Renal pelvis (tissue), 12 donors: Measurements from ENCODE around the gene NTNG2. TPM values are rescaled to one million over a fixed set of nuclear protein-coding genes. Genes with fewer than 3 reads are reported as not detected.
"Not testable (repeated sequence)": the region's sequence is repeated elsewhere in the genome, so short reads cannot be mapped to it uniquely, and the experiment has no call there.

Experiments
- DNase-seq: peaks from one replicate; pipeline ENCODE4 v3.0.0-alpha.2; 2013
- long read RNA-seq, 16 experiments: transcript quantifications; one replicate each; lab custom pipeline, GENCODE V29; 2026
- polyA plus RNA-seq, 3 donors: library from polyadenylated mRNA; unstranded; fragments of 120-200 nt; gene quantifications; one replicate each; pipeline ENCODE4 v1.2.1, GENCODE V29; 2013; ENCODE audit not compliant: insufficient read length in 3 of 3

The NTNG2 gene, protein sequence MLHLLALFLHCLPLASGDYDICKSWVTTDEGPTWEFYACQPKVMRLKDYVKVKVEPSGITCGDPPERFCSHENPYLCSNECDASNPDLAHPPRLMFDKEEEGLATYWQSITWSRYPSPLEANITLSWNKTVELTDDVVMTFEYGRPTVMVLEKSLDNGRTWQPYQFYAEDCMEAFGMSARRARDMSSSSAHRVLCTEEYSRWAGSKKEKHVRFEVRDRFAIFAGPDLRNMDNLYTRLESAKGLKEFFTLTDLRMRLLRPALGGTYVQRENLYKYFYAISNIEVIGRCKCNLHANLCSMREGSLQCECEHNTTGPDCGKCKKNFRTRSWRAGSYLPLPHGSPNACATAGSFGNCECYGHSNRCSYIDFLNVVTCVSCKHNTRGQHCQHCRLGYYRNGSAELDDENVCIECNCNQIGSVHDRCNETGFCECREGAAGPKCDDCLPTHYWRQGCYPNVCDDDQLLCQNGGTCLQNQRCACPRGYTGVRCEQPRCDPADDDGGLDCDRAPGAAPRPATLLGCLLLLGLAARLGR
- polyA plus RNA-seq = under 1 TPM; 0.34 to 0.74 (median 0.41) TPM
- long read RNA-seq, donor 1, partial matches to known transcripts = 0 of 1 reads
- long read RNA-seq, donor 1, other reads (novel, unspliced or antisense) = 0 of 1 reads
- long read RNA-seq, donor 2 = 0 reads
- long read RNA-seq, donor 3 = 0 reads
- long read RNA-seq, donor 4, partial matches to known transcripts = 0 of 1 reads
- long read RNA-seq, donor 4, other reads (novel, unspliced or antisense) = 0 of 1 reads
- long read RNA-seq, donor 5 = 0 reads
- long read RNA-seq, donor 6 = 0 reads
- long read RNA-seq, donor 7 = 0 reads
- long read RNA-seq, donor 8 = 0 reads
- long read RNA-seq, donor 9, partial matches to known transcripts = 0 of 1 reads
- long read RNA-seq, donor 9, other reads (novel, unspliced or antisense) = 0 of 1 reads
- long read RNA-seq, donor 10 = 0 reads
- long read RNA-seq, donor 11 = 0 reads
- long read RNA-seq, donor 12, partial matches to known transcripts = 0 of 1 reads
- long read RNA-seq, donor 12, other reads (novel, unspliced or antisense) = 0 of 1 reads
- long read RNA-seq, donor 13 = 0 reads
- long read RNA-seq, donor 14 = 0 reads
- long read RNA-seq, donor 15 = 0 reads
- long read RNA-seq, donor 16, partial matches to known transcripts = 0 of 1 reads
- long read RNA-seq, donor 16, other reads (novel, unspliced or antisense) = 0 of 1 reads

- DNase-seq = no peak
Measured at GRCh38 chr9:132161743-132162184, at the start of gene NTNG2. NTNG2 (plus strand) TSS chr9:132162058; CDS start chr9:132166832, 4,774 bp downstream.

DNA sequence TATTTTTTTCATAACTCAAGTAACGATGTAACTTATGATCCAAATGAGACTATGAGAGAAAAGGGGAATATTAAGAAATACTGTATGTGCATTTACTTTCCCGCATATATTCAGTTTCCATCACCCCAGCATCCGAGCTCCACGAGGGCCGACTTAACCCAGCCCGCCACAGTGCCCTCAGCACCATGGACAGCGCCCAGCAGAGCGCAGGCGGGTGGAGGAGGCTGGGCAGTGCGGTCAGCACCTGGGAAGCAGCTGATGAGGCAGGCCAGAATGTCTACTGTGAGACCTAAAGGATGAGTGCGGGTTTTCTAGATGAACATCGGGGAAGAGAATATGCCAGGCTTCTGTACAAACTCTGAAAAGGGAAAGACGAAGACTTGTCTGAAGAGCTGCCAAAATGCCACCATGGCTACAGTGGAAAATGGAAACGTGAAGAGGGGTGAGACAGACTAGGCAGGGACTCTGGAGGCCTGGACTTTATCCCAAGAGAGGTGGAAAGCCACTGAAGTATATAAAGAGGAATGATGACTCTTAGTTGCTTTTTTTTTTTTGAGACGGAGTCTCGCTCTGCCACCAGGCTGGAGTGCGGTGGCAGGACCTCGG is 47.7 kb upstream of the NTNG2 start:
- peak; percentile 80 for DNase-seq

- DNase-seq = no peak
Measured at GRCh38 chr9:132116583-132116982, 45.3 kb upstream of the NTNG2 start.

DNA sequence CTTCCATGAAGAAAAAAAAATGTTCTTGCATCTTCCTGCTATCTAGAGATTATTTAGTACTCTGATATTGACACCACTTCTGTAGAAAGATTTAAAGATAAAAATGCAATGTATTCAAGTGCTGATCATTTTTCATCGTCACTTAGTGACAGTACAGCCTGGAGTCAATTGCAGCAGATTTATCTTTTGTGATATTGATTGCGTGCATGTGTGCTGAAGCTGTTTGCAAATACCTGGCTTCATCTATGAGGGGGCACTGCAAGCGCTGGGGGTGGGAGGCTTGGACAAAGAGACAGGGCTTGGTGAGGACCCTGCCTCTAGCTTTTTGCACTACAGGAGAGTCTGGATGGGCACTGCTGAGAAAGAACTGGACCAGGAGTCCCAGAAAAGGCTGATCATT is 44.2 kb upstream of the NTNG2 start:
- DNase-seq = no peak

DNA sequence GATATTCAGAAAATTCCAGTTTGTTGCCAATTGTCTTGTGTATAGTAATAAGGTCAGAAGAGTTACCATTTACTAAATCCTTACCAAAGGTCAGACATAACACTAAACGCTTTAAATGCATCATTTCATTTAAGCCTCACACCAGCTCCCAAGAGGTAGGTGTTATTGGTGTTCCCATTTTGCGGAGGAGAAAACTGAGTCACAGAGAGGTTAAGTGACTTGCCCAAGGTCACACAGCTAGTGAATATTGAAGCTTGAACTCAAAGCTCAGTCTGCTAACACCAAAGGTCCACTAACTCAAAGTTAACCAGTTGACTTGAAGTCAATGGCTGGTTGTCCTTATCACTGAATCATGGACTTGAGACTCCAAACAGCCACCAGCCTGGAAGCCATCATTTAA is 40.8 kb upstream of the NTNG2 start:
- no peak for DNase-seq

DNA sequence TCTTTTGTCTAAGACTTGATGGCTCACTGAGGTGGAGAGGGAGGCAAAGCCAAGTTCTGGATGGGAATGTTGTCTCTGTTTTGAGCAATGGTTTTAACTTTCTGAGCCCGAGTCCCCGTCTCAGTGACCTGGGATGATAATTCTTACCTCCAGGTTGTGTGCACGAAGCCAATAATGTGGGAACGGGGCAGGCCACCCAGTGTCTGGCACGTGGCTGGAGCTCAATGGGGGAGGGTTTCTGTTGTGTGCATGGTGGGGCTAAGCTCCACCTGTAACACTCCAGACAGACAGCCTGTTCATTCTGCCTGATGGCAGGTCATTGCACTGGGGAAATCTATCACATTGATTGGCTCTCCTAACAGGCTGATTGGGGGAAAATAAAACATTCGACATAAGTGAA is 37.1 kb upstream of the NTNG2 start:
- no peak for DNase-seq

DNA sequence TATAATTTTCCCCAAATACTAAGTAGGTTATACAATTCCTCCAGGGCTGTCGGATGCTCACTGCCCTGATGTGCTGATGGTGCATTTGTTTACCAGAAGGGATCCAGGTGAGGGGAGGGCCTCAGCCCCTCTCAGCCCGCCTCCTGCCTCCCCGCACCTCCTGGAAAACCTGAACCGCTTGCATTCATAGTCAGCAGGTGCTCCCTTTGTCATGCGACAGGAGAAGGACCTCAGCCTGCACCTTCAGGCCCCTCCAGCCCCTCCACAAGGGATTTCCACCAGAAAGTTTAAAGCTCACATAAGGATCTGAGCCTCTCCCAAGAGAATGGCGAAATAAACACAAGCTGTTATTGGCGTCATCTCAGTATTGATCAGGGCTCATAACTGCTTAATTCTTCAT is 36.5 kb upstream of the NTNG2 start:
- no peak for DNase-seq

DNA sequence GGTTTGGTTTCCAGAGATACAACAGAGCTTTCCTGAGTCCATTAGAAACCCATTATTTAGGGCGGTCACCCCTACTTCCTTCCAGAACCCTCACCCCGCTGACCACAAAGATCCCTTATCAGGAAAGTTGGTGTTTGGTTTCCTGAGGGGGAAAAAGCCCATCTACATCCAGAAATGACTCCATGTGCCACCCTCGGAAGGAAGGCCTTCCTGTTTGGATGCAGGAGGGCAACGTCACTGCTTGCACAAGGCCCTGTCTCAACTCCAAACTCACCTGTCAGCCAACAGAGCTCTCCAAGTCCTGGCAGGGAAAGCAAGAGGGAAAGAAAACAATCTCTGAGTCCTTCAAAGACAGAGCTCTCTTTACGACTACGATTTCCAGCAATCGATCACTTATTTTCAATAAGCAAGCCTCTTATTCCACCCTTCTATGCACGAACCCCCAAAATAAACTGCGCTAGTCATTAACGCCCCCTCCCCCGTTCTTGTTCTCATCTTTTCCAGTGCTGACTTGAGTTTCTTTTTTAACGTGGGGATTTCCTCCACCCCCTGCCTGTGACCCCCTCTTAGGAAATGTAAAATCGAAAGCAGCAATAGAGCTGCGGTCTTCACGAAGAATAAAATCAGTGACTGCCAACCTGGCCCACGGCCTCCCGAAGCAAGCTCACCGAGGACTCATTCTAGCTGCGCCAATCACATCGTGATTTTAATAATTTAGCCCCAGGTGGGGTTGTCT is 35.7 kb upstream of the NTNG2 start:
- no peak for DNase-seq

DNA sequence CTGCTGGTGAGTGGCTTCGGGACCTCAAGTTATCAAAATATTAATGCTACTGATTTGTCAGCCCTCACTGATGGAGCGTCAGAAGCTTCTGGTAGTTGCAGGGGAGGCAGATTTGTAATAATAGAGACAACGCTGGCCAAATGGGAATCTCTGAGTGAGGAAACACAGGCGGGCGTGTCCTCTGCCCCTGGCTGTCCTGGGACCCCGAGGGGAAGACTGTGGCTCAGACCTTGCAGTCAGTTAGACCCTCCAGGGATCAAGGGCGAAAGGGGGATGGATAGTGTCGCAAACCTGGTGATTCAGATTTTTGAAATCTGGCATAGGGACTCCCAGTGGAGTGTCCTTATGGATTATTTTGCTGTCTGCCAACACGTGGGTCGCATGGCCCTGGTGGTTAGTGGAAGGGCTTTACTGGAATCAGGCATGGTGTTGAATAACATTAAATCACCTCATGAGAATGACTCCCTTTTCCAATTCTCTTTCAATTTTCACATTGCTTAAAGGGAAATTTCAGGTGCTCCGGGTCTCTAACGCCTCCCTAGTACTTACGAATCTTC is 35.1 kb upstream of the NTNG2 start:
- DNase-seq = no peak

DNA sequence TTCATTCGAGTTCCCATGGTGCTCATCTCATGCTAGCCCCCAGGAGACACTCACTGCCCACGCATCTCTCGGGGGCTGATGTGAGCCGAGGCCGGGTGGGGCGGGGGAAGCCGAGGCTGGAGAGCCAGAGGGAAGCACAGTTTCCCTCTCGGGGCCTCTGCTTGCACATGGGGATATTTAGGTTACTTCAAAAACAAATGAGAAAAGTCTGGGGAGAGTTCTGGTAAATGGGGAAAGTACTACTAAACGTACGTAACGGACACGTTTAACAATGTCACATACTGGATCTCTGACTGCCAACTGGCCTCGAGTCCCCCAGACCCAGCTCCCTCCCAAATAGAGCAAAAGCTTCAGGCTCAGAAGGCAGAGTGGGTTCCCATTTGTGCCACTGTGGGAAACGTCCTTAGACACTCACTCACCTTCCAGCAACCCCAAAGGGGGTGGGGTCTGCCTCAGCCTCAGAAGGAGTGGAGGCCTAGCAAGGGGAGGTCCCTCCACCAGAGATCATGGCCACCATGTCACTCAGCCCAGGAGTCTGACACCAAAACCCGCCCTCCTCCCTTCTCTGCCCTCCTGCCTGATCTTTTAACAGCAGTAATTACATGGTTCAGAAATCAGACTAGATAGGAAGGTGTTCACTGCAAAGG is 33.8 kb upstream of the NTNG2 start:
- DNase-seq = peak; percentile 20

DNA sequence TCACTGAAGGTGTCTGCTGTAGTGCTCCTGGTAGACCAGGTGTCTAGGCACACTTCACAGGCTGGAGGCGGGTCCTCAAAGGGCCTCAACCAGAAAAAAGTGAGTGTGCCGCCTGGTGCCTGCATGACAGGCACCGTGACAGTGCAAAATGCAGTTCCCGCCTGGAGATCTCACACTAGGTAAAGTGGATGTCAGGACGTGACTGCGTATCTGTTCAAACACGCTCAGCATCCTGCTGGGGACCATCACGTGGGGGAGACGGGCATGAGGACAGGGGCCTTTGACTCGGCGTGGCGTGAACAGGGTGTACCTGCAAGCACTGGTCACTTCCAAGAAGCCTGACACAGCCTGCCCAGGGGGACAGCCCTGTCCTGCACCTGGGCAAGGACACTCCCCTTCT is 32.3 kb upstream of the NTNG2 start:
- DNase-seq = no peak

DNA sequence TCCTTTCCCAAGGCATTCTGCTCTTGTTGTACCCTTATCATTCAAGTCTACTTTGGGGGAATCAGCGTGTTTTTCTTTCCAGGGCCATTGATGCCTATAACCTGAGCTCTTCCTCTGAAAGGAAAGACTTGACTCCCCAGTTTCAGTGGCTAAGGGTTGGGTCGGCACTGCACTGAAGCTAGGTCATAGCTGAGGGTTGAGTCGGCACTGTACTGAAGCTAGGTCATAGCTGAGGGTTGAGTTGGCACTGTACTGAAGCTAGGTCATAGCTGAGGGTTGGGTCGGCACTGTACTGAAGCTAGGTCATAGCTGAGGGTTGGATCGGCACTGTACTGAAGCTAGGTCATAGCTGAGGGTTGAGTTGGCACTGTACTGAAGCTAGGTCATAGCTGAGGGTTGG is 27.8 kb upstream of the NTNG2 start:
- DNase-seq = not testable (repeated sequence)

- DNase-seq = no peak
Measured at GRCh38 chr9:132135456-132135855, 26.4 kb upstream of the NTNG2 start.

- no peak for DNase-seq
Measured at GRCh38 chr9:132136151-132136780, 25.6 kb upstream of the NTNG2 start.

DNA sequence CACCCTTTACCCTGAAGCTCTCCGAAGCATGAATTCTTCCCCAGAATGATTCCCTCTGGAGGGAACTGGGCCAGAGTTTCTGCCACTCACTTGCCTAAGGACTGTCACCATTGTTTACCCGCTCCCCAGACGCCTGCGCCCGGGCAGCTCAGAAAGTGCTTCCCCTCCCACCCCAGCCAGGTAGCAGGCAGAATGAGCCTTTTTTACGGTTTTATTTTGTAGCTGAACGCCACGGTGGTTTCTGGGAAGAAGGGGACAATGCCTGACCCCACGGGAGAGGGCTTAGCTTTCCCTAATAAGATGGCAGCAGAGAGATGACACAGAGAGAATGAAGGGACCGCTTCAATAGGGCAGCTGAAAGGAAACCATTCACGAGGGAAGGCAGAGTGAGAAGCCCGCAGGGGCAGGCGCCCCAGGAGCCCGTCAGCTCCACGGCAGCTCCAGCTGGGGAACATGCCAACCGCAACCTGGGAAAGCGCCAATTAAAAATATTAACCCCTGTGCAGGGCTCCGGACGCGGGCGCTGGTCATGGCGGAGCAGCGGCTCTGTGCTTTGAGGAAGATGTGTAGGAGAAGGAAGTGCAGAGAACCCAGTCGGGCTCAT is 20.4 kb upstream of the NTNG2 start:
- no peak for DNase-seq

- DNase-seq = no peak
Measured at GRCh38 chr9:132141948-132142594, 19.8 kb upstream of the NTNG2 start.

- DNase-seq = no peak
Measured at GRCh38 chr9:132142924-132143323, 18.9 kb upstream of the NTNG2 start.

DNA sequence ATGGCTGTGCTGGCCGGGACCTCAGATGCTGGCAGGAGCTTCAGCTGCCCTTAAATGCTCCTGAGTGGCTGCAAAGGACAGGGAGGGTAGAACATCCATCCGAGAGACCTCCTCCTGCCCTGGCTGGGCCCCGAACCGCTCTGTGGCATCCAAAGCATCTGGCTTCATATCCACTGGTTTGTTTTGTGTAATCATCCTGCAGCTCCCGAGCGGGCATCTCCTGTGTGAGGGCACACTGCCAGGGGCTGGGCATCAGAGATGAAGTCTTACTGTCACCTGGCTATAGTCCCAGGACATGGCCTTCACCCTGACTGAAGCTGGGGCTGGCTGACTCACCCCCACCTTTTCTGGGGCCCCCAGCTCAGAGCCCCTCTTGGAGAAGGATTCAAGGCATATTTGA is 18.5 kb upstream of the NTNG2 start:
- no peak for DNase-seq
